AG04449 (cell line): ENCODE results near the gene KHDRBS1.
"Not testable (repeated sequence)": the region's sequence is repeated elsewhere in the genome, so short reads cannot be mapped to it uniquely, and the experiment has no call there.

Source experiments
- CTCF ChIA-PET: fragments of 350-600 bp; formaldehyde crosslinking; extraction: SDS; loops from one replicate; lab custom pipeline; 2021; ENCODE audit warnings: antibody characterized with exemption; lab: Yijun Ruan, JAX
- POLR2A ChIA-PET: fragments of 400-600, 350-600 bp; formaldehyde crosslinking; extraction: SDS; loops from one replicate; lab custom pipeline; 2020; ENCODE audit warnings: antibody characterized with exemption, inconsistent platforms; lab: Yijun Ruan, JAX
- DNase-seq: peaks from one replicate; pipeline ENCODE4 v3.0.0-alpha.2; 2010; ENCODE audit warnings: low read depth, low spot score
- H3K4me3 ChIP-seq: 2 replicates; pipeline ENCODE4 v1.5.1; 2011; ENCODE audit warnings: low read depth, mild to moderate bottlenecking, control low read depth, low read length
- TF ChIP-seq, protein P1 (sequence below): IDR thresholded peaks from one replicate; pipeline ENCODE4 v1.5.1; 2011; ENCODE audit warnings: mild to moderate bottlenecking, moderate library complexity, low read length, control low read depth, inconsistent platforms; ENCODE audit not compliant: insufficient read depth; ENCODE audit errors: missing control alignments

Gene KHDRBS1

DNA sequence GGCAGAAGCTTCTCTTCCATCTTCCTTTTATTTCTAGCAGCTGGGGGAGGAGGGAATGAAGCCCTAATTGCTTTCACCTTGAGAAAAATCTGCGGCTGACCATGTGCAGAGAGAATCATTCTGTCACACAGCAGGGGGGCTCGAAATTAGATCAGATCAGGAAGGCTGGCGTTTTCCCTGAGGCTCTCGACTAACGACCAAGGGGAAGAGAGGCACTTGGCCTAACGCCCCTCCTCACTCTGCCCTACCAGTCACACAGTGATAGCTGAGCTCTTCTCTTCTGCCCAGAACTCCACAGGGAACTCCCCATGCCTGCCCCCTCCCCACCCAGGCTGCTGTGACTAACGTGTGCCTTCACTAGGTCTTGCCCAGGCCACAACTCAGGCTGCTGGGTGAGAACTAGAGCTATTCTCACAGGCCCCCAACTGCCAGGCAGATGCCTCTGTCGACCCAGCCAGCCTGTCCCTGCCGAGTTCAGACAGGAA lies 26.5 kb upstream of the KHDRBS1 start:
- ChIA-PET POLR2A (interaction anchor here (2.2 kb wide), 1 partner anchor 27 kb away, joined by 8 read pairs; the partner anchor contains the start of gene KHDRBS1), CTCF (interaction anchor here (1.1 to 15.0 kb wide), 5 partner anchors 10 to 76 kb away, joined by 3 to 140 read pairs (median 5); no protein-coding TSS in a partner anchor)
- H3K4me3 ChIP-seq: no peak overlapping the region
- DNase-seq: no peak
- TF ChIP-seq, protein P1, sequence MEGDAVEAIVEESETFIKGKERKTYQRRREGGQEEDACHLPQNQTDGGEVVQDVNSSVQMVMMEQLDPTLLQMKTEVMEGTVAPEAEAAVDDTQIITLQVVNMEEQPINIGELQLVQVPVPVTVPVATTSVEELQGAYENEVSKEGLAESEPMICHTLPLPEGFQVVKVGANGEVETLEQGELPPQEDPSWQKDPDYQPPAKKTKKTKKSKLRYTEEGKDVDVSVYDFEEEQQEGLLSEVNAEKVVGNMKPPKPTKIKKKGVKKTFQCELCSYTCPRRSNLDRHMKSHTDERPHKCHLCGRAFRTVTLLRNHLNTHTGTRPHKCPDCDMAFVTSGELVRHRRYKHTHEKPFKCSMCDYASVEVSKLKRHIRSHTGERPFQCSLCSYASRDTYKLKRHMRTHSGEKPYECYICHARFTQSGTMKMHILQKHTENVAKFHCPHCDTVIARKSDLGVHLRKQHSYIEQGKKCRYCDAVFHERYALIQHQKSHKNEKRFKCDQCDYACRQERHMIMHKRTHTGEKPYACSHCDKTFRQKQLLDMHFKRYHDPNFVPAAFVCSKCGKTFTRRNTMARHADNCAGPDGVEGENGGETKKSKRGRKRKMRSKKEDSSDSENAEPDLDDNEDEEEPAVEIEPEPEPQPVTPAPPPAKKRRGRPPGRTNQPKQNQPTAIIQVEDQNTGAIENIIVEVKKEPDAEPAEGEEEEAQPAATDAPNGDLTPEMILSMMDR: no peak

DNA sequence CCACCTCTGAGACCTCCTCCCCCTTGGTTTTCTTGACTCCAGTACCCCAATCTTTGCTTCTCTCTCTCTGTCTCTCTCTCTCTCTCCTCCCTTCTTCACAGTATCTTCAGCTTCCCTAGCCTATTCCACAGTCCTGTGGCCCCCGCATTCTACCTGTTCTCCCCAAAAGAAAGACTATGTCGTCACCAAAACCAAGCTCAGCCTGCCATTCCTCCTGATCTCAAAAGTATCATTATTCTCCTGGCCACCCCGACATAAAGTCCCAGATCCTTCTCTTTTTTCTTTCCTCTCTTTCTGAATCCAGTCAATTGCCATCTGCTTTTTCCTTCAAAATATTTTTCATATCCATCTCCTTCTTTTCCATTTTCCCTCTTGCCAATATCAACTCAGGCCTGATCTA lies 23.7 kb upstream of the KHDRBS1 start:
- ChIA-PET CTCF (interaction anchor here (0.8 to 15.0 kb wide), 4 partner anchors 11 to 197 kb away, joined by 3 to 140 read pairs (median 6); no protein-coding TSS in a partner anchor), POLR2A (no interaction called here)
- no peak for DNase-seq
- no peak overlapping the region for H3K4me3 ChIP-seq
- TF ChIP-seq, protein P1: no peak

DNA sequence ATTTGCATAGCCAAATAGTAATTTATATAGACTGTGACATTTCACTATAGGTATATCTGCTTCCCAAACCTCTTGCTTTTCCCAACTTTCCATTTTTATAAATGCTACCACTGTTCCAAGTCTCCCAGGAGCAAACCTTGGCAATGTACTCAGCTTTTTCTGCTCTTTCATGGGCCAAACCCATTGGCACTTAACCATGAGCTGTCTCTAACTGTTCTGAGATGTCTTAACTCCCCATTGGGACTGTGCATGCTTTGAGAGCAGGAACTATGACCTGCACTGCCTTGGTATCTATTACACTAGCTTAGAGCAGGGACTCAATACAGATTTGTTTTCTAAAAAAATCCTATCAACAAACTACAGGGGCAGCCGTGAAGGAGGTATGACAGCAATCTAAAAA lies 22.5 kb upstream of the KHDRBS1 start:
- no peak for DNase-seq
- ChIA-PET POLR2A (interaction anchor here (0.7 kb wide), 1 partner anchor 221 kb away, joined by 3 read pairs; no protein-coding TSS in a partner anchor), CTCF (interaction anchor here (0.8 to 15.0 kb wide), 5 partner anchors 8 to 27 kb away, joined by 3 to 140 read pairs (median 7); no protein-coding TSS in a partner anchor)
- TF ChIP-seq, protein P1: no peak
- no peak overlapping the region for H3K4me3 ChIP-seq

DNA sequence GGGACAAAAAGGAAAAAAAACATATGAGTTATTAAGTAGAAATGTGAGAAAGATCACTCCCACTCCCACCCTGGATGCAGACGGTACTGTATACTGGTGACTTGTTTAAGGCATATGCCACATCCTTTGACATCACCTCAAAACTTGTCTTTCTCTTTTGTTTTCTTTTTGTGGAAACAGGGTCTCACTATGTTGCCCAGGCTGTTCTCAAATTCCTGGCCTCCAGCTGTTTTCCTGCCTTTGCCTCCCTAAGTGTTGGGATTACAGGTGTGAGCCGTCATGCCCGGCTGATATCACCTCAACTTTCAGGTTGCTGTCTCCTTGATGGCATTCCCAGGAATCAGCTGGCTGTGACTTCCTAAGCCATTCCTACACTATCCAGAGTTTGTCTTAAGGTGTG lies 18.4 kb upstream of the KHDRBS1 start:
- POLR2A ChIA-PET: no interaction called here
- TF ChIP-seq, protein P1: no peak
- CTCF ChIA-PET: interaction anchor here (15.0 kb wide), 1 partner anchor 11 kb away, joined by 140 read pairs; no protein-coding TSS in a partner anchor
- DNase-seq: no peak
- H3K4me3 ChIP-seq: no peak overlapping the region

DNA sequence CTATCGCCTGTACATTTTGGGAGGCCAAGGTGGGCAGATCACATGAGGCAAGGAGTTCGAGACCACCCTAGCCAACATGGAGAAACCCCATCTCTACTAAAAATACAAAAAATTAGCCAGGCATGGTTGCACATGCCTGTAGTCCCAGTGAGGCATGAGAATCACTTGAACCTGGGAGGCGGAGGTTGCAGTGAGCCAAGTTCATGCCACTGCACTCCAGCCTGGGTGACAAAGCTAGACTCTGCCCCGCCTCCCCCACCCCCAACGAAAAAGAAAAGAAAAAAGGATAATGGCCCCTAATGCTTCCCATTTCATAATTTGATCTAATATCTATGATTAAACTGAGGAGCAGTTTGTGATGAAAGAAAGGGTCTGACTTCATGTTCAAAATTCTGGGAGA lies 17.5 kb upstream of the KHDRBS1 start:
- H3K4me3 ChIP-seq, POLR2A ChIA-PET, DNase-seq, CTCF ChIA-PET: not testable (repeated sequence)

DNA sequence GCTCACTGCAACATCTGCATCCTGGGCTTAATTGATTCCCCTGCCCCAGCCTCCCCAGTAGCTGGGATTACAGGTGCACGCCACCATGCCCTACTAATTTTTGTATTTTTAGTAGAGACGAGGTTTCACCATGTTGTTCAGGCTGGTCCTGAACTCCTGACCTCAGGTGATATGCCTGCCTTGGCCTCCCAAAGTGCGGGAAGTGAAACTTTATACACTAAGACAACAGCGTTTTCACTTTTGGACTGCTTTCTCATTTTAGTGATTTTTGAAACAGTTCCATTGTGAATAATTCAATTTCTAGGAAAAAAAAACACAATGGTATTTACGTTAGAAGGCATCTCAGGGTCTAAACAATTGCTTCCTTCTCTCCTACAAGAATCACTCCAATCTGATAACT lies 11.8 kb upstream of the KHDRBS1 start:
- ChIA-PET POLR2A (no interaction called here), CTCF (interaction anchor here (1.2 to 8.2 kb wide), 7 partner anchors 13 to 64 kb away, joined by 3 to 140 read pairs (median 8); partner anchors contain the start of genes KHDRBS1 and PTP4A2)
- TF ChIP-seq, protein P1: no peak
- H3K4me3 ChIP-seq: no peak overlapping the region
- no peak for DNase-seq

DNA sequence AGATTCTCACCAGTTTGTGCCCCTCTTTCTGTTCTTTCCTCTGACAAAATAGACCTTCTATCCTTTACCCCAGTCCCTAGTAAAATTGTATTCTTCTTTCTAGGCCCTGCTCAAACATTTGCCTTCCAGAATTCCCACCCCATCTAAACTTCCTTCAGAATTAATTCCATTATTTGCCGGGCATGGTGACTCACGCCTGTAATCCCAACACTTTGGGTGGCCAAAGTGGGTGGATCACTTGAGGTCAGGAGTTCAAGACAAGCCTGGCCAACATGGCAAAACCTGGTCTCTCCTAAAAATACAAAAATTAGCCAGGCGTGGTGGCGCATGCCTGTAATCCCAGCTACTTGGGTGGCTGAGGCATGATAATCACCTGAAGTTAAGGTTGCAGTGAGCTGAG lies 11.4 kb upstream of the KHDRBS1 start:
- DNase-seq, H3K4me3 ChIP-seq, POLR2A ChIA-PET: not testable (repeated sequence)
- CTCF ChIA-PET: interaction anchor here (1.2 to 8.2 kb wide), 9 partner anchors 12 to 64 kb away, joined by 3 to 140 read pairs (median 8); partner anchors contain the start of genes KHDRBS1 and PTP4A2
